OCI-LY7 (cell line): ENCODE measurements around the gene EYA2. TPM values are rescaled to one million over a fixed set of nuclear protein-coding genes. Genes with fewer than 3 reads are reported as not detected.
A peak's percentile ranks its signal among the peaks of the same experiment; 100 is the strongest.

Experiments used
- BruUV-seq: library from RNA; stranded (reverse); fragments of 400-500 nt; replicated peaks from 2 replicates; lab custom pipeline; 2021; lab: Mats Ljungman, UMichigan
- CTCF ChIA-PET: fragments of 300-600 bp; sonication (Branson Sonifier 250); formaldehyde crosslinking; loops from one replicate; lab custom pipeline; 2022; ENCODE audit warnings: antibody characterized with exemption; ENCODE audit not compliant: unreplicated experiment; lab: Charles Lee
- POLR2A ChIA-PET: fragments of 300-600 bp; sonication (Branson Sonifier 250); formaldehyde crosslinking; loops from one replicate; lab custom pipeline; 2022; ENCODE audit warnings: antibody characterized with exemption; lab: Charles Lee
- DNase-seq: peaks from one replicate; pipeline ENCODE4 v3.0.0-alpha.2; 2015; ENCODE audit warnings: low spot score
- H2AFZ ChIP-seq: fragments of 200-600 bp; sonication (generic), shearing (Covaris generic); 2 replicates; pipeline ENCODE4 v1.6.1; 2014; ENCODE audit warnings: mild to moderate bottlenecking, antibody characterized with exemption, low read length, moderate library complexity
- H3K27ac ChIP-seq: fragments of 200-600 bp; sonication (generic); 2 replicates; pipeline ENCODE4 v1.5.1; 2014; ENCODE audit warnings: mixed run types, low read depth, mild to moderate bottlenecking, moderate library complexity, low read length, inconsistent platforms; ENCODE audit not compliant: poor library complexity, severe bottlenecking
- H3K36me3 ChIP-seq: fragments of 200-600 bp; sonication (generic); 2 replicates; pipeline ENCODE4 v1.6.1; 2014; ENCODE audit warnings: mild to moderate bottlenecking, antibody characterized with exemption, low read length, moderate library complexity, mixed read lengths; ENCODE audit not compliant: insufficient read depth
- H3K4me1 ChIP-seq: fragments of 200-600 bp; sonication (generic); 2 replicates; pipeline ENCODE4 v1.5.1; 2014; ENCODE audit warnings: mild to moderate bottlenecking, low read length; ENCODE audit not compliant: insufficient read depth, poor library complexity, severe bottlenecking
- H3K4me2 ChIP-seq: fragments of 200-600 bp; sonication (generic); 2 replicates; pipeline ENCODE4 v1.6.1; 2014; ENCODE audit warnings: mild to moderate bottlenecking, low read length
- H3K4me3 ChIP-seq: fragments of 200-600 bp; sonication (generic); 2 replicates; pipeline ENCODE4 v1.5.1; 2014; ENCODE audit warnings: mild to moderate bottlenecking, low read depth, low read length; ENCODE audit not compliant: poor library complexity, severe bottlenecking
- H3K79me2 ChIP-seq: fragments of 200-600 bp; sonication (generic); 2 replicates; pipeline ENCODE4 v1.6.1; 2016; ENCODE audit warnings: low read depth, mild to moderate bottlenecking, low read length, moderate library complexity, mixed read lengths; ENCODE audit not compliant: insufficient read depth
- H3K9me2 ChIP-seq: fragments of 200-600 bp; sonication (generic); 2 replicates; pipeline ENCODE4 v1.6.1; 2016; ENCODE audit warnings: mild to moderate bottlenecking, low read length, mixed read lengths; ENCODE audit not compliant: insufficient read depth
- H3K9me3 ChIP-seq: fragments of 200-600 bp; sonication (generic); 2 replicates; pipeline ENCODE4 v1.6.1; 2014; ENCODE audit warnings: mild to moderate bottlenecking, mixed run types, low read length, mixed read lengths
- H4K20me1 ChIP-seq: fragments of 200-600 bp; sonication (generic); 2 replicates; pipeline ENCODE4 v1.6.1; 2014; ENCODE audit warnings: mild to moderate bottlenecking, antibody characterized with exemption, low read length, moderate library complexity, mixed read lengths; ENCODE audit not compliant: insufficient read depth
- EZH2phosphoT487 ChIP-seq: fragments of 200-600 bp; sonication (generic); IDR thresholded peaks from 2 replicates; pipeline ENCODE4 v1.6.1; 2018; ENCODE audit warnings: low read depth, borderline replicate concordance, mild to moderate bottlenecking, mixed run types, antibody characterized with exemption, low read length, moderate library complexity, mixed read lengths
- intact Hi-C: fragments of 100-400 bp; cut with micrococcal nuclease; formaldehyde crosslinking; loops from one replicate; pipeline ENCODE4 v1.10.0; 2022; ENCODE audit not compliant: unreplicated experiment
- total RNA-seq, 2 experiments: library from RNA; depleted of rRNA in 1 of 2; stranded (reverse); fragments of >200 nt in 1 of 2; shearing (Covaris generic) in 1 of 2; gene quantifications; 2 replicates each; pipeline ENCODE4 v1.2.3, GENCODE V29; 2014 to 2022
- TF ChIP-seq, protein P1 (sequence below): fragments of 200-600 bp; sonication (generic); conservative IDR thresholded peaks from 2 replicates; pipeline ENCODE4 v1.5.1; 2014; ENCODE audit warnings: mild to moderate bottlenecking, antibody characterized with exemption, low read length, moderate library complexity, mixed read lengths

EYA2 gene
- total RNA-seq, 2 experiments from 2014 or later, result not detected

DNA sequence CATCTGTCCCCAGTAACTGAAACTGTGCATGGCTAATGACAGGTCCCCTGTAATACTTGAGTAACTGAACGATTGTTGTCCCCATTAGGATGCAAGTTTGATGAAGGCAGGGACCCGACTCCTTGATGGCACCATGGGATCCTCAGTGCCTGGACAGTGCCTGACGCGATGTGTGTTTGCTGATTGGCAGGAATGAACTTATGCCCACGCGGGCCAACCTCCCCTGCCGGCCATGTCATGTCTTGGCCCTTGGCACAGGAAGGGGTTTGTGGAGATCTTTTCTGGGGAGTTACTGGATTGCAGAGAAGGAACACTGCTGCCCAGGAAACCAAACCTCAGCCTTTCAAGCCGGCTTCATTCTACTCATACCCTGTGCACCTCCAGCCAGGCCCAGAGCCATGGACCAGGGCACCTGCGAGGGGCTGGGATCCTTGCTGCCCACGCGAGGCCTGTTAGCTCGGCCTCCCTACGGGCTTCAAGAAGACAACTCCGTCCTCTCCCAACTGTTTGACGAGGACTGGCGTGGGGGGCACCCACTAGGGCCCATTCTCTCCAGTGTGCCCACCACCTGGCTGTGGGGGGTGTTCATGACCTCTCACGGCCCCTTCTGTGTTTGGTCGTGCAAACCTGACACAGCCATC is 314.0 kb downstream of the EYA2 start:
- CTCF ChIA-PET, result no interaction called here
- H3K9me2 ChIP-seq, result no peaks in the 10 kb centered on the region
- H3K27ac ChIP-seq, result no peak overlapping the region
- no peaks in the 10 kb centered on the region for H3K4me1 ChIP-seq
- TF ChIP-seq EZH2phosphoT487, result no peak
- H4K20me1 ChIP-seq, result no peaks in the 10 kb centered on the region
- H3K36me3 ChIP-seq, result peaks cover 62% of the 10 kb centered on the region
- H3K4me2 ChIP-seq, result no peak overlapping the region
- BruUV-seq, result no TSS peak
- intact Hi-C loops, result no loop called here
- H3K4me3 ChIP-seq, result no peak overlapping the region
- no peaks in the 10 kb centered on the region for H3K9me3 ChIP-seq
- H3K79me2 ChIP-seq, result no peaks in the 10 kb centered on the region
- no peak for DNase-seq
- POLR2A ChIA-PET, result no interaction called here
- no peak overlapping the region for H2AFZ ChIP-seq

DNA sequence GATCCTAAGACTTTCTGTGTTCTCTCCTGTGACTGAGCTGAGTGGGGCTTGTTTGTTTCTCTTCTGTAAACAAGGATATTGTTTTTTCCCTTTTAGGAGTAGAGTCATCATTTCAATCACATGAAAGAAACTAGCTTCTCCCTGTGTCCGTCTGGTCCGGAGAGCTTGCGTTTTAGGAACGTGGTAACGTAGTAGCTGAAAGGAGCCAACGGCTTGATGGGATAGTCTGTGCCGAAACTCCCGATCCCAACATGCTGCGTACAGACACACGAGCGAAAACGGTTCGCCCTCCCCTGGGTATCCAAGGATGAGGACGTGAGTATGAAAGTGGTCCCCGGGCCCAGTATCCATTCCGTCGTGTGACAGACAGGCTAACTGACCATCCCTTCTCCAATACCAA is 315.3 kb downstream of the EYA2 start:
- TF ChIP-seq EZH2phosphoT487, result no peak
- TF ChIP-seq, protein P1, sequence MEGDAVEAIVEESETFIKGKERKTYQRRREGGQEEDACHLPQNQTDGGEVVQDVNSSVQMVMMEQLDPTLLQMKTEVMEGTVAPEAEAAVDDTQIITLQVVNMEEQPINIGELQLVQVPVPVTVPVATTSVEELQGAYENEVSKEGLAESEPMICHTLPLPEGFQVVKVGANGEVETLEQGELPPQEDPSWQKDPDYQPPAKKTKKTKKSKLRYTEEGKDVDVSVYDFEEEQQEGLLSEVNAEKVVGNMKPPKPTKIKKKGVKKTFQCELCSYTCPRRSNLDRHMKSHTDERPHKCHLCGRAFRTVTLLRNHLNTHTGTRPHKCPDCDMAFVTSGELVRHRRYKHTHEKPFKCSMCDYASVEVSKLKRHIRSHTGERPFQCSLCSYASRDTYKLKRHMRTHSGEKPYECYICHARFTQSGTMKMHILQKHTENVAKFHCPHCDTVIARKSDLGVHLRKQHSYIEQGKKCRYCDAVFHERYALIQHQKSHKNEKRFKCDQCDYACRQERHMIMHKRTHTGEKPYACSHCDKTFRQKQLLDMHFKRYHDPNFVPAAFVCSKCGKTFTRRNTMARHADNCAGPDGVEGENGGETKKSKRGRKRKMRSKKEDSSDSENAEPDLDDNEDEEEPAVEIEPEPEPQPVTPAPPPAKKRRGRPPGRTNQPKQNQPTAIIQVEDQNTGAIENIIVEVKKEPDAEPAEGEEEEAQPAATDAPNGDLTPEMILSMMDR, result no peak
- peaks cover 75% of the 10 kb centered on the region for H3K36me3 ChIP-seq
- no peak overlapping the region for H3K4me3 ChIP-seq
- H3K4me2 ChIP-seq, result no peak overlapping the region
- intact Hi-C loops, result no loop called here
- H3K79me2 ChIP-seq, result no peaks in the 10 kb centered on the region
- H3K4me1 ChIP-seq, result no peaks in the 10 kb centered on the region
- H3K27ac ChIP-seq, result no peak overlapping the region
- H3K9me3 ChIP-seq, result no peaks in the 10 kb centered on the region
- H4K20me1 ChIP-seq, result no peaks in the 10 kb centered on the region
- TSS peak; percentile 77 for BruUV-seq
- no peak overlapping the region for H2AFZ ChIP-seq
- CTCF ChIA-PET, result no interaction called here
- DNase-seq, result no peak
- no peaks in the 10 kb centered on the region for H3K9me2 ChIP-seq
- POLR2A ChIA-PET, result interaction anchor here (0.5 kb wide), 1 partner anchor 503 kb away, joined by 3 read pairs; no protein-coding TSS in a partner anchor

DNA sequence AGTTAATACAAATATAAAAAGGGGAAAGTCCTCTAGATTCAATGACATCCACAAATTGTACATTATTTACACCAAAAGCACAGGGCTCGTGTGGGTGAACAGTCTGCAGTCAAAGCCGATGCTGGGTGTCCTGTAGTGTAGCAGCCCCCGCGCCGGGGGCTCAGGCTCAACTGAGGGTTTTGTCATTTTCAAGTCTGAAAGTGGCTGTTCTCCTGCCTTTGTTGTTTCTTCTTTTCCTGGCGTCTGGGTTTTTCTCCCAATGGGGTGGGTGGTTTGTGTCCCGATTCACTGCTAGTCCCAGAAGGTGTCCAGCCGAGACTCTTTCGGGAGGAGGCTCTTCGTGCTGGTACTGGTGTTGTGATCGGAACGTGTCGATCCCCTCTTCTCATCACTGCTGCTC is 315.8 kb downstream of the EYA2 start:
- Histone ChIP-seq H3K36me3 (peaks cover 78% of the 10 kb centered on the region), H3K9me3 (no peaks in the 10 kb centered on the region), H4K20me1 (no peaks in the 10 kb centered on the region), H3K4me2 (no peak overlapping the region), H3K9me2 (no peaks in the 10 kb centered on the region), H3K4me3 (no peak overlapping the region), H3K27ac (no peak overlapping the region), H3K79me2 (no peaks in the 10 kb centered on the region), H2AFZ (no peak overlapping the region), H3K4me1 (no peaks in the 10 kb centered on the region)
- no TSS peak for BruUV-seq
- ChIA-PET POLR2A (no interaction called here), CTCF (no interaction called here)
- TF ChIP-seq, protein P1, result no peak
- TF ChIP-seq EZH2phosphoT487, result no peak
- DNase-seq, result no peak
- intact Hi-C loops, result no loop called here
